ENCODE results near the gene SLC5A6.

SLC5A6 gene

GRCh38 chr2:27223416-27223815 is 11.3 kb upstream of the SLC5A6 start:
- TF ChIP-seq SIN3A (IDR thresholded peaks at IDR 0.05; ENCODE audit: borderline replicate concordance, insufficient read depth, low read length) (no peak), TAF1 (IDR thresholded peaks at IDR 0.05; ENCODE audit: borderline replicate concordance, insufficient read depth, low read length) (no peak), FOXP2 (optimal IDR thresholded peaks at IDR 0.05; ENCODE audit: borderline replicate concordance, extremely low read depth, extremely low read length, insufficient read depth) (no peak), POLR2AphosphoS5 (IDR thresholded peaks at IDR 0.05; ENCODE audit: low read depth, low read length) (no peak), REST (IDR thresholded peaks at IDR 0.05; ENCODE audit: insufficient read depth in 1 of 2, low read depth in 2 of 2, low read length in 2 of 2) (no peak)

- TF ChIP-seq REST (IDR thresholded peaks at IDR 0.05; ENCODE audit: insufficient read depth in 1 of 2, low read depth in 2 of 2, low read length in 2 of 2) = no peak
- TF ChIP-seq TAF1 (IDR thresholded peaks at IDR 0.05; ENCODE audit: borderline replicate concordance, insufficient read depth, low read length) = no peak
- no peak for TF ChIP-seq FOXP2 (optimal IDR thresholded peaks at IDR 0.05; ENCODE audit: borderline replicate concordance, extremely low read depth, extremely low read length, insufficient read depth)
- no peak for TF ChIP-seq SIN3A (IDR thresholded peaks at IDR 0.05; ENCODE audit: borderline replicate concordance, insufficient read depth, low read length)
- TF ChIP-seq POLR2AphosphoS5 (IDR thresholded peaks at IDR 0.05; ENCODE audit: low read depth, low read length) = no peak
Observed at GRCh38 chr2:27222407-27222806, 10.3 kb upstream of the SLC5A6 start.

- no peak for TF ChIP-seq SIN3A (IDR thresholded peaks at IDR 0.05; ENCODE audit: borderline replicate concordance, insufficient read depth, low read length)
- TF ChIP-seq TAF1 (IDR thresholded peaks at IDR 0.05; ENCODE audit: borderline replicate concordance, insufficient read depth, low read length) = no peak
- no peak for TF ChIP-seq FOXP2 (optimal IDR thresholded peaks at IDR 0.05; ENCODE audit: borderline replicate concordance, extremely low read depth, extremely low read length, insufficient read depth)
- no peak for TF ChIP-seq REST (IDR thresholded peaks at IDR 0.05; ENCODE audit: insufficient read depth in 1 of 2, low read depth in 2 of 2, low read length in 2 of 2)
- TF ChIP-seq POLR2AphosphoS5 (IDR thresholded peaks at IDR 0.05; ENCODE audit: low read depth, low read length) = no peak; the same call in 1 of the 2 replicates
Observed at GRCh38 chr2:27221166-27221565, 9.1 kb upstream of the SLC5A6 start.

GRCh38 chr2:27220091-27220490 is 8.0 kb upstream of the SLC5A6 start:
- TF ChIP-seq SIN3A (IDR thresholded peaks at IDR 0.05; ENCODE audit: borderline replicate concordance, insufficient read depth, low read length) (no peak), TAF1 (IDR thresholded peaks at IDR 0.05; ENCODE audit: borderline replicate concordance, insufficient read depth, low read length) (no peak), POLR2AphosphoS5 (IDR thresholded peaks at IDR 0.05; ENCODE audit: low read depth, low read length) (no peak), REST (IDR thresholded peaks at IDR 0.05; ENCODE audit: insufficient read depth in 1 of 2, low read depth in 2 of 2, low read length in 2 of 2) (no peak), FOXP2 (optimal IDR thresholded peaks at IDR 0.05; ENCODE audit: borderline replicate concordance, extremely low read depth, extremely low read length, insufficient read depth) (no peak)

GRCh38 chr2:27219091-27219490 is 7.0 kb upstream of the SLC5A6 start:
- no peak for TF ChIP-seq TAF1 (IDR thresholded peaks at IDR 0.05; ENCODE audit: borderline replicate concordance, insufficient read depth, low read length)
